SK-N-SH (cell line): Measurements from ENCODE around the gene SNX15. TPM values are rescaled to one million over a fixed set of nuclear protein-coding genes. Genes with fewer than 3 reads are reported as not detected.

Experiments used
- CTCF ChIA-PET: fragments of 300-600, 350-600 bp; formaldehyde crosslinking; extraction: SDS; loops from one replicate; lab custom pipeline; 2021; lab: Yijun Ruan, JAX
- POLR2A ChIA-PET: fragments of 350-600 bp; sonication (Branson Sonifier 250); formaldehyde crosslinking; extraction: SDS; loops from one replicate; lab custom pipeline; 2020; ENCODE audit warnings: antibody characterized with exemption, inconsistent platforms; lab: Yijun Ruan, JAX
- DNase-seq: peaks from one replicate; pipeline ENCODE4 v3.0.0; 2012
- H2AFZ ChIP-seq: fragments of 200-600 bp; sonication (generic); 2 replicates; pipeline ENCODE4 v1.8.1; 2016; ENCODE audit warnings: antibody characterized with exemption, mild to moderate bottlenecking, low read depth
- H3F3A ChIP-seq: fragments of 200-600 bp; sonication (generic); replicated peaks from 2 replicates; pipeline ENCODE3; 2016; ENCODE audit warnings: antibody characterized with exemption, mild to moderate bottlenecking; ENCODE audit not compliant: insufficient read depth
- H3K27ac ChIP-seq, 2 experiments: fragments of 200-500 bp in 1 of 2; fragments of 200-600 bp in 1 of 2; sonication (Bioruptor generic) in 1 of 2; sonication (generic), shearing (Covaris generic) in 1 of 2; 2 replicates each; pipeline versions ENCODE4 v1.5.1 to v1.6.1; 2014 to 2016; ENCODE audit warnings: low read depth in 2 of 2, inconsistent platforms in 1 of 2, low read length in 1 of 2, mild to moderate bottlenecking in 1 of 2, mixed read lengths in 1 of 2
- H3K27me3 ChIP-seq: fragments of 200-600 bp; sonication (generic), shearing (Covaris generic); 2 replicates; pipeline ENCODE4 v1.6.1; 2016; ENCODE audit warnings: mixed run types; ENCODE audit not compliant: insufficient read depth
- H3K36me3 ChIP-seq, 2 experiments: fragments of 200-500 bp in 1 of 2; fragments of 200-600 bp in 1 of 2; sonication (Bioruptor generic) in 1 of 2; sonication (generic) in 1 of 2; replicated peaks in 1 of 2; 2 replicates each; pipeline versions ENCODE3 to v1.5.1; 2014 to 2016; ENCODE audit warnings: low read length in 1 of 2, mild to moderate bottlenecking in 1 of 2; ENCODE audit not compliant: insufficient read depth in 2 of 2, control insufficient read depth in 1 of 2
- H3K4me1 ChIP-seq, 2 experiments: fragments of 200-500 bp in 1 of 2; fragments of 200-600 bp in 1 of 2; sonication (Bioruptor generic) in 1 of 2; sonication (generic), shearing (Covaris generic) in 1 of 2; 2 replicates each; pipeline versions ENCODE4 v1.5.1 to v1.6.1; 2014 to 2016; ENCODE audit warnings: low read depth in 1 of 2, low read length in 1 of 2, mixed run types in 1 of 2; ENCODE audit not compliant: insufficient read depth in 2 of 2, control insufficient read depth in 1 of 2
- H3K4me2 ChIP-seq: fragments of 200-600 bp; sonication (generic), shearing (Covaris generic); 2 replicates; pipeline ENCODE4 v1.6.1; 2017; ENCODE audit warnings: mixed run types
- H3K4me3 ChIP-seq, 2 experiments: fragments of 200-500 bp in 1 of 2; fragments of 200-600 bp in 1 of 2; sonication (Bioruptor generic) in 1 of 2; sonication (generic), shearing (Covaris generic) in 1 of 2; 2 replicates each; pipeline versions ENCODE4 v1.5.1 to v1.8.1; 2014 to 2016; ENCODE audit warnings: low read depth in 2 of 2, inconsistent platforms in 1 of 2, low read length in 1 of 2, mild to moderate bottlenecking in 1 of 2, mixed read lengths in 1 of 2, moderate library complexity in 1 of 2
- H3K79me2 ChIP-seq: fragments of 200-600 bp; sonication (generic); 2 replicates; pipeline ENCODE4 v1.8.1; 2017; ENCODE audit warnings: mild to moderate bottlenecking; ENCODE audit not compliant: insufficient read depth
- H3K9ac ChIP-seq: fragments of 200-600 bp; sonication (generic); 2 replicates; pipeline ENCODE4 v1.6.1; 2017; ENCODE audit warnings: mixed run types
- H3K9me2 ChIP-seq: fragments of 200-600 bp; sonication (generic); 2 replicates; pipeline ENCODE4 v1.6.1; 2017; ENCODE audit warnings: mixed run types
- H3K9me3 ChIP-seq: fragments of 200-600 bp; sonication (generic); 2 replicates; pipeline ENCODE4 v1.6.1; 2017; ENCODE audit warnings: mixed run types, mild to moderate bottlenecking, moderate library complexity
- H4K20me1 ChIP-seq: fragments of 200-600 bp; sonication (generic); 2 replicates; pipeline ENCODE4 v1.6.1; 2017; ENCODE audit warnings: mild to moderate bottlenecking, mixed run types; ENCODE audit not compliant: insufficient read depth
- CHD2 ChIP-seq: fragments of 150-350 bp; IDR thresholded peaks from 2 replicates; pipeline ENCODE4 v1.6.1; 2018; ENCODE audit warnings: low read length; ENCODE audit not compliant: partially characterized antibody
- EZH2phosphoT487 ChIP-seq: fragments of 200-600 bp; sonication (generic); IDR thresholded peaks from 2 replicates; pipeline ENCODE4 v1.6.1; 2017; ENCODE audit warnings: low read depth, mixed run types, mild to moderate bottlenecking, antibody characterized with exemption, moderate library complexity, borderline replicate concordance
- FOXM1 ChIP-seq: IDR thresholded peaks from 2 replicates; pipeline ENCODE4 v1.4.0; 2012; ENCODE audit warnings: low read depth, mild to moderate bottlenecking
- MEF2A ChIP-seq: IDR thresholded peaks from 2 replicates; pipeline ENCODE4 v1.4.0; 2012; ENCODE audit warnings: low read depth, borderline replicate concordance
- MXI1 ChIP-seq: IDR thresholded peaks from 2 replicates; pipeline ENCODE4 v1.6.1; 2012; ENCODE audit warnings: mild to moderate bottlenecking, low read depth, low read length, improper control_type of control experiment
- NFIC ChIP-seq: IDR thresholded peaks from 2 replicates; pipeline ENCODE4 v1.4.0; 2012; ENCODE audit warnings: borderline replicate concordance
- RCOR1 ChIP-seq: fragments of 150-350 bp; IDR thresholded peaks from 2 replicates; pipeline ENCODE4 v1.6.1; 2017; ENCODE audit warnings: antibody characterized with exemption, low read length
- REST ChIP-seq: IDR thresholded peaks from 2 replicates; pipeline ENCODE4 v1.6.1; 2012; ENCODE audit warnings: mild to moderate bottlenecking, low read depth, low read length, moderate library complexity
- RFX5 ChIP-seq: IDR thresholded peaks from 2 replicates; pipeline ENCODE4 v1.6.1; 2012; ENCODE audit warnings: mild to moderate bottlenecking, improper control_type of control experiment, low read length
- RXRA ChIP-seq: IDR thresholded peaks from 2 replicates; pipeline ENCODE4 v1.4.0; 2012; ENCODE audit warnings: low read depth, mild to moderate bottlenecking, borderline replicate concordance
- SIN3A ChIP-seq: IDR thresholded peaks from 2 replicates; pipeline ENCODE4 v1.6.1; 2012; ENCODE audit warnings: low read depth, mild to moderate bottlenecking, low read length, moderate library complexity, borderline replicate concordance
- SMC3 ChIP-seq: IDR thresholded peaks from 2 replicates; pipeline ENCODE4 v1.6.1; 2012; ENCODE audit warnings: low read depth, low read length, improper control_type of control experiment
- TAF1 ChIP-seq: IDR thresholded peaks from 2 replicates; pipeline ENCODE4 v1.6.1; 2012; ENCODE audit warnings: low read depth, mild to moderate bottlenecking, low read length, moderate library complexity, borderline replicate concordance
- TEAD4 ChIP-seq: IDR thresholded peaks from 2 replicates; pipeline ENCODE4 v1.4.0; 2012; ENCODE audit warnings: mild to moderate bottlenecking, borderline replicate concordance; ENCODE audit not compliant: insufficient read depth
- ZBTB33 ChIP-seq: IDR thresholded peaks from 2 replicates; pipeline ENCODE4 v1.4.0; 2012; ENCODE audit warnings: low read depth, borderline replicate concordance
- WGBS: methylation state at CpG from one replicate; pipeline ENCODE4 v1.1.6; 2017; ENCODE audit warnings: low lambda C conversion rate; 5-methylcytosine and 5-hydroxymethylcytosine counted together
- polyA plus RNA-seq, 3 experiments: library from polyadenylated mRNA; depleted of rRNA; stranded (reverse); fragments of >200 nt; gene quantifications; 2 replicates each; pipeline ENCODE4 v1.2.3, GENCODE V29; 2012

SNX15 gene
- polyA plus RNA-seq, 1 of the 3 experiments (the other 2 are of a cell fraction) = 17.2 TPM

GRCh38 chr11:65064847-65065240 lies 37.6 kb downstream of the SNX15 start:
- 94% methylated on average over 4 of the region's 4 CpGs for WGBS
- H2AFZ ChIP-seq = no peak overlapping the region
- H3K79me2 ChIP-seq = no peaks in the 10 kb centered on the region
- no peaks in the 10 kb centered on the region for H3K27me3 ChIP-seq
- H3K9ac ChIP-seq = no peak overlapping the region
- no peaks in the 10 kb centered on the region for H3K9me2 ChIP-seq
- DNase-seq = no peak
- CTCF ChIA-PET = interaction anchor here (1.7 to 1.8 kb wide), 2 partner anchors 23 to 50 kb away, joined by 4 to 9 read pairs; partner anchors contain the start of genes ARL2 and SAC3D1
- H3K36me3 ChIP-seq = no peaks in the 10 kb centered on the region
- H4K20me1 ChIP-seq = no peaks in the 10 kb centered on the region
- no peaks in the 10 kb centered on the region for H3F3A ChIP-seq
- TF ChIP-seq ZBTB33 (no peak), SMC3 (no peak), TAF1 (no peak), MXI1 (no peak), TEAD4 (no peak), RCOR1 (no peak), REST (no peak), FOXM1 (no peak), NFIC (no peak), CHD2 (no peak), EZH2phosphoT487 (no peak), RXRA (no peak), SIN3A (no peak), RFX5 (no peak), MEF2A (no peak)
- POLR2A ChIA-PET = no interaction called here
- no peak overlapping the region for H3K4me2 ChIP-seq
- no peaks in the 10 kb centered on the region for H3K9me3 ChIP-seq
- H3K4me1 ChIP-seq = no peaks in the 10 kb centered on the region; a peak in 1 of 4 replicates
- no peak overlapping the region for H3K27ac ChIP-seq
- H3K4me3 ChIP-seq = no peak overlapping the region
